Neuron (in vitro differentiated cells): Measurements from ENCODE around the gene ADAMTS3.

Experiments
- H2AFZ ChIP-seq: one replicate; pipeline ENCODE4 v1.6.1; 2013; ENCODE audit warnings: low read depth, mild to moderate bottlenecking, inconsistent platforms, low read length, moderate library complexity
- H3K27me3 ChIP-seq: one replicate; pipeline ENCODE4 v1.6.1; 2013; ENCODE audit warnings: low read length; ENCODE audit not compliant: insufficient read depth
- H3K36me3 ChIP-seq: one replicate; pipeline ENCODE4 v1.6.1; 2013; ENCODE audit warnings: low read length; ENCODE audit not compliant: insufficient read depth
- H3K4me1 ChIP-seq: one replicate; pipeline ENCODE4 v1.6.1; 2013; ENCODE audit warnings: low read length; ENCODE audit not compliant: insufficient read depth
- H3K4me3 ChIP-seq: 2 replicates; pipeline ENCODE4 v1.5.1; 2013; ENCODE audit warnings: mild to moderate bottlenecking, low read length, moderate library complexity
- H3K9me3 ChIP-seq: one replicate; pipeline ENCODE4 v1.6.1; 2013; ENCODE audit warnings: low read length

Gene ADAMTS3

DNA sequence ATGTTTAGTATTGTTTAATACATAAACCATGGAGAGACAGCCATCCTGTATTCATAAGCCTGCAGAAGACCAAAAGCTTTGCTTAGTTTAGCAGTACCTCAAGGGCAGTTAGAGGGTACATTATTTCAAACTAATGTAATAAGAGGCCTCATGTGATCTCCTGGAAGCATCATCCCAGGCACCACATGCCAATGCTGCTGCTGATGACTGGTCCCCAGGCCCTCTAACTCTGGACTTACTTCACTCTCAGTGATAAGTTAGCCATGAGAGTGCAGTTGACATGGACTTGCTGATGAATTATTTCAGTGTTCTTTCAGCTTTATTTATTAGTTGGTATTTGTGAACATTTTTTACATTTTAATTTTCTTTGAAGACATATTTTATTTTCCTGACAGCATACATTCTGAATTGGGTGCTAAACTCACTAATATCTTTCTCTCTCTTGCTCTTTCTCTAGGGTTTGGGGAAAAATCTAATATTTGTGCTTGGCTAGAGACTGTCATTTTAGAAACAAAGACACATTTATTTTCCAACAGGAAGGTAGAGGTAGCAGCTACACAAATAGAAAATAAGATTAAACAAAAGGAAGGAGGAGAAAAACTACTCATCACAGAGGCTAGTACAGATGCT is 329.4 kb downstream of the ADAMTS3 start:
- Histone ChIP-seq H2AFZ (no peak overlapping the region), H3K9me3 (no peaks in the 10 kb centered on the region), H3K4me1 (no peaks in the 10 kb centered on the region), H3K4me3 (no peak overlapping the region), H3K36me3 (no peaks in the 10 kb centered on the region), H3K27me3 (no peaks in the 10 kb centered on the region)
